ENCODE measurements around the gene NIFK.
A peak's percentile ranks its signal among the peaks of the same experiment; 100 is the strongest.

NIFK gene

GRCh38 chr2:121766624-121767023 lies 29.9 kb upstream of the NIFK start:
- H3K4me3 ChIP-seq (ENCODE audit: insufficient read depth, low read depth, low read length), result no peak overlapping the region
- WGBS, 2 experiments, result 95 to 100% methylated on average over 1 of the region's 1 CpG
- H3K4me1 ChIP-seq (ENCODE audit: control insufficient read depth, insufficient read depth, low read length), result no peaks in the 10 kb centered on the region
- H3K27ac ChIP-seq (ENCODE audit: insufficient read depth, low read depth, low read length, poor library complexity, severe bottlenecking), result no peak overlapping the region
- no peaks in the 10 kb centered on the region for H3K27me3 ChIP-seq (ENCODE audit: control insufficient read depth, insufficient read depth, low read length, poor library complexity, severe bottlenecking)
- H3K9me3 ChIP-seq (ENCODE audit: control insufficient read depth, low read length), result no peaks in the 10 kb centered on the region
- H3K36me3 ChIP-seq (ENCODE audit: control insufficient read depth, insufficient read depth, low read length), result peaks cover 29% of the 10 kb centered on the region

GRCh38 chr2:121764681-121765228 lies 28.1 kb upstream of the NIFK start:
- Histone ChIP-seq H3K36me3 (ENCODE audit: control insufficient read depth, insufficient read depth, low read length) (peaks cover 35% of the 10 kb centered on the region), H3K4me3 (ENCODE audit: insufficient read depth, low read depth, low read length) (no peak overlapping the region), H3K9me3 (ENCODE audit: control insufficient read depth, low read length) (no peaks in the 10 kb centered on the region), H3K27ac (ENCODE audit: insufficient read depth, low read depth, low read length, poor library complexity, severe bottlenecking) (no peak overlapping the region), H3K27me3 (ENCODE audit: control insufficient read depth, insufficient read depth, low read length, poor library complexity, severe bottlenecking) (no peaks in the 10 kb centered on the region), H3K4me1 (ENCODE audit: control insufficient read depth, insufficient read depth, low read length) (no peaks in the 10 kb centered on the region)
- 96% methylated on average over 10 of the region's 10 CpGs for WGBS, 2 experiments

GRCh38 chr2:121755237-121756111 lies 18.8 kb upstream of the NIFK start, which contains the start of gene TSN:
TSN (plus strand) TSS chr2:121755651; CDS start chr2:121755780, 129 bp downstream.
- Histone ChIP-seq H3K27me3 (ENCODE audit: control insufficient read depth, insufficient read depth, low read length, poor library complexity, severe bottlenecking) (no peaks in the 10 kb centered on the region), H3K4me3 (ENCODE audit: insufficient read depth, low read depth, low read length) (peak within 1 kb of the TSS; percentile 97), H3K27ac (ENCODE audit: insufficient read depth, low read depth, low read length, poor library complexity, severe bottlenecking) (peak within 1 kb of the TSS; percentile 81), H3K4me1 (ENCODE audit: control insufficient read depth, insufficient read depth, low read length) (no peaks in the 10 kb centered on the region), H3K36me3 (ENCODE audit: control insufficient read depth, insufficient read depth, low read length) (no peaks in the 10 kb centered on the region), H3K9me3 (ENCODE audit: control insufficient read depth, low read length) (no peaks in the 10 kb centered on the region)
- WGBS, 2 experiments, result 0% methylated on average over 67 of the region's 67 CpGs

- H3K4me3 ChIP-seq (ENCODE audit: insufficient read depth, low read depth, low read length), result peak overlapping the region; percentile 97
- H3K27me3 ChIP-seq (ENCODE audit: control insufficient read depth, insufficient read depth, low read length, poor library complexity, severe bottlenecking), result no peaks in the 10 kb centered on the region
- no peak overlapping the region for H3K27ac ChIP-seq (ENCODE audit: insufficient read depth, low read depth, low read length, poor library complexity, severe bottlenecking)
- WGBS, 2 experiments, result 1 to 4% methylated on average over 4 to 7 of the region's 8 CpGs
- no peaks in the 10 kb centered on the region for H3K4me1 ChIP-seq (ENCODE audit: control insufficient read depth, insufficient read depth, low read length)
- H3K36me3 ChIP-seq (ENCODE audit: control insufficient read depth, insufficient read depth, low read length), result no peaks in the 10 kb centered on the region
- no peaks in the 10 kb centered on the region for H3K9me3 ChIP-seq (ENCODE audit: control insufficient read depth, low read length)
These were observed 18.2 kb upstream of the NIFK start for GRCh38 chr2:121754851-121755236.

GRCh38 chr2:121748202-121748601 lies 11.5 kb upstream of the NIFK start:
- no peak overlapping the region for H3K4me3 ChIP-seq (ENCODE audit: insufficient read depth, low read depth, low read length)
- H3K9me3 ChIP-seq (ENCODE audit: control insufficient read depth, low read length), result no peaks in the 10 kb centered on the region
- H3K36me3 ChIP-seq (ENCODE audit: control insufficient read depth, insufficient read depth, low read length), result no peaks in the 10 kb centered on the region
- no peaks in the 10 kb centered on the region for H3K4me1 ChIP-seq (ENCODE audit: control insufficient read depth, insufficient read depth, low read length)
- no peaks in the 10 kb centered on the region for H3K27me3 ChIP-seq (ENCODE audit: control insufficient read depth, insufficient read depth, low read length, poor library complexity, severe bottlenecking)
- H3K27ac ChIP-seq (ENCODE audit: insufficient read depth, low read depth, low read length, poor library complexity, severe bottlenecking), result no peak overlapping the region
- 51 to 64% methylated on average over 3 to 4 of the region's 4 CpGs for WGBS, 2 experiments

- no peak overlapping the region for H3K4me3 ChIP-seq (ENCODE audit: insufficient read depth, low read depth, low read length)
- H3K9me3 ChIP-seq (ENCODE audit: control insufficient read depth, low read length), result no peaks in the 10 kb centered on the region
- no peak overlapping the region for H3K27ac ChIP-seq (ENCODE audit: insufficient read depth, low read depth, low read length, poor library complexity, severe bottlenecking)
- H3K36me3 ChIP-seq (ENCODE audit: control insufficient read depth, insufficient read depth, low read length), result no peaks in the 10 kb centered on the region
- H3K4me1 ChIP-seq (ENCODE audit: control insufficient read depth, insufficient read depth, low read length), result no peaks in the 10 kb centered on the region
- 72 to 76% methylated on average over 6 of the region's 6 CpGs for WGBS, 2 experiments
- H3K27me3 ChIP-seq (ENCODE audit: control insufficient read depth, insufficient read depth, low read length, poor library complexity, severe bottlenecking), result no peaks in the 10 kb centered on the region
These were observed 9.4 kb upstream of the NIFK start for GRCh38 chr2:121746071-121746578.

GRCh38 chr2:121741450-121741849 lies 4.8 kb upstream of the NIFK start:
- H3K4me1 ChIP-seq (ENCODE audit: control insufficient read depth, insufficient read depth, low read length), result no peaks in the 10 kb centered on the region
- no peaks in the 10 kb centered on the region for H3K27me3 ChIP-seq (ENCODE audit: control insufficient read depth, insufficient read depth, low read length, poor library complexity, severe bottlenecking)
- H3K9me3 ChIP-seq (ENCODE audit: control insufficient read depth, low read length), result no peaks in the 10 kb centered on the region
- 91 to 92% methylated on average over 3 of the region's 3 CpGs for WGBS, 2 experiments
- H3K36me3 ChIP-seq (ENCODE audit: control insufficient read depth, insufficient read depth, low read length), result no peaks in the 10 kb centered on the region
- H3K4me3 ChIP-seq (ENCODE audit: insufficient read depth, low read depth, low read length), result no peak overlapping the region
- no peak overlapping the region for H3K27ac ChIP-seq (ENCODE audit: insufficient read depth, low read depth, low read length, poor library complexity, severe bottlenecking)

GRCh38 chr2:121740973-121741372 lies 4.3 kb upstream of the NIFK start:
- 83 to 90% methylated on average over 6 of the region's 6 CpGs for WGBS, 2 experiments

GRCh38 chr2:121736140-121736461 lies 574 bp downstream of the NIFK start:
- H3K36me3 ChIP-seq (ENCODE audit: control insufficient read depth, insufficient read depth, low read length), result peaks cover 25% of the 10 kb centered on the region
- WGBS, 2 experiments, result 1% methylated on average over 8 of the region's 8 CpGs
- H3K9me3 ChIP-seq (ENCODE audit: control insufficient read depth, low read length), result no peaks in the 10 kb centered on the region
- H3K4me3 ChIP-seq (ENCODE audit: insufficient read depth, low read depth, low read length), result peak overlapping the region; percentile 72
- no peaks in the 10 kb centered on the region for H3K27me3 ChIP-seq (ENCODE audit: control insufficient read depth, insufficient read depth, low read length, poor library complexity, severe bottlenecking)
- H3K27ac ChIP-seq (ENCODE audit: insufficient read depth, low read depth, low read length, poor library complexity, severe bottlenecking), result no peak overlapping the region
- peaks cover 11% of the 10 kb centered on the region for H3K4me1 ChIP-seq (ENCODE audit: control insufficient read depth, insufficient read depth, low read length)

More at GRCh38 chr2:121740973-121741372, 4.3 kb upstream of the NIFK start:
- Histone ChIP-seq H3K4me1 (ENCODE audit: control insufficient read depth, insufficient read depth, low read length) (no peaks in the 10 kb centered on the region), H3K27ac (ENCODE audit: insufficient read depth, low read depth, low read length, poor library complexity, severe bottlenecking) (no peak overlapping the region), H3K4me3 (ENCODE audit: insufficient read depth, low read depth, low read length) (no peak overlapping the region), H3K36me3 (ENCODE audit: control insufficient read depth, insufficient read depth, low read length) (no peaks in the 10 kb centered on the region), H3K9me3 (ENCODE audit: control insufficient read depth, low read length) (no peaks in the 10 kb centered on the region), H3K27me3 (ENCODE audit: control insufficient read depth, insufficient read depth, low read length, poor library complexity, severe bottlenecking) (no peaks in the 10 kb centered on the region)

GRCh38 chr2:121735518-121736074 lies 1.1 kb downstream of the NIFK start:
- Histone ChIP-seq H3K9me3 (ENCODE audit: control insufficient read depth, low read length) (no peaks in the 10 kb centered on the region), H3K4me1 (ENCODE audit: control insufficient read depth, insufficient read depth, low read length) (peaks cover 11% of the 10 kb centered on the region), H3K27ac (ENCODE audit: insufficient read depth, low read depth, low read length, poor library complexity, severe bottlenecking) (no peak overlapping the region), H3K27me3 (ENCODE audit: control insufficient read depth, insufficient read depth, low read length, poor library complexity, severe bottlenecking) (no peaks in the 10 kb centered on the region), H3K4me3 (ENCODE audit: insufficient read depth, low read depth, low read length) (peak overlapping the region; percentile 72), H3K36me3 (ENCODE audit: control insufficient read depth, insufficient read depth, low read length) (peaks cover 27% of the 10 kb centered on the region)
- 61 to 63% methylated on average over 8 of the region's 10 CpGs for WGBS, 2 experiments

Data from ectodermal cell (in vitro differentiated cells).